HG03565 (cell line): ENCODE measurements around the gene PANK3.
"Not testable (repeated sequence)": the region's sequence is repeated elsewhere in the genome, so short reads cannot be mapped to it uniquely, and the experiment has no call there.

Source experiments
- ATAC-seq: cut with Tn5 transposase; IDR thresholded peaks from one replicate; pipeline ENCODE4 v1.9.1; 2021; ENCODE audit warnings: mild to moderate bottlenecking, moderate library complexity; ENCODE audit not compliant: unreplicated experiment

PANK3 gene

DNA sequence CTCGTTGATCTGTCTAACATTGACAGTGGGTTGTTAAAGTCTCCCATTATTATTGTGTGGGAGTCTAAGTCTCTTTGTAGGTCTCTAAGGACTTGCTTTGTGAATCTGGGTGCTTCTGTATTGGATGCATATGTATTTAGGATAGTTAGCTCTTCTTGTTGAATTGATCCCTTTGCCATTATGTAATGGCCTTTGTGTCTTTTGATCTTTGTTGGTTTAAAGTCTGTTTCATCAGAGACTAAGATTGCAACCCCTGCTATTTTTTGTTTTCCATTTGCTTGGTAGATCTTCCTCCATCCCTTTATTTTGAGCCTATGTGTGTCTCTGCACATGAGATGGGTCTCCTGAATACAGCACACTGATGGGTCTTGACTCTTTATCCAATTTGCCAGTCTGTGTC lies 17.0 kb upstream of the PANK3 start:
- ATAC-seq: not testable (repeated sequence)

DNA sequence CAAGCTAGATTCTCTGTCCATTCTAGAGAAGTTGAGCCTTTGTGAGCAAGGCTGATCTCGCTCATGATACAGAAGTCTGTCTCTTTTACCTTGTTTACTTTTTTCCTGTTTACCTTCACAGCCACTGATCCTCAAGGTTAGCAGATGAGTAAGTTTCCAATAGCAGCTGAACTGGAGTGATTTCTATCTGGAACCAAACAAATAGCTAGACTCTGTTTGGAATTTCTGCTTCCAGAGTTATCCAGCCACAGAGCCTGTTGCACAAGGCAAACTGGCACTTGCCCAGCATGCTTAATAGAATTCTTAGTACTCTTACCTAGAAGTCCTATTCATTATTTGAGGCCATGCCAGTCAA lies 12.8 kb upstream of the PANK3 start:
- ATAC-seq: no peak

DNA sequence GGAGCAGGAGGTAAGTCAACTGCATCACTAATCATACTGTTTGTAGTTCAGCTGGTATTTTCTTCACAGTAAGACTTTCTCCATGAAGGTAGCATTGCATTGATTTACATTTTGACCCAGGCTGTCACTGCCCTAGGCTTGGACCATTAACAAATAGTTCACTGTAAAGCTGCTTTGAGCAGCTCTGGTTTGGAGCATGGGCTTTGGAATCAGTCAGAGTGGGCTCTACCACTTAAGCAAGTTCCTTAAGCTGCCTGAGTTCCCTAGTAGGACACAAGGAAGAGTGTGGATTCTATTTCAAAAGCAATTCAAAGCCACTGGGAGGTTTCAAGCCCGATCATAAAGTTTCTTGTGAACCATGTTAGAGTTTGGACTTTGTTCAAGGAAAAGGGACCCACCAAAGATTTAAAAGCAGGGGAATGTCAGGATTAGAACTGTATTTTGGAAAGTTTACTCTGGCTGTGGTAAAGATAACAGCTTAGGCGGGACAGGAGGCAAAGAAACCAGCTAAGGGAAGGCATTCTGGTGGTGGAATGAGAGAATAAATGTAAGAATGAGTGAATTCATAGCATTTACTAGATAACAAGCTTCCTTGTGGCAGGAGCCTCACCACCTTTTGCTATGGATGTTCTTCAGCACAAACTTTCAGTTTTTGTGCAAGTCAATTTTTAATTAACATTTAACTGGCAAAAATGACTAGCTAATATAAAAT lies 12.3 kb upstream of the PANK3 start:
- ATAC-seq: no peak

DNA sequence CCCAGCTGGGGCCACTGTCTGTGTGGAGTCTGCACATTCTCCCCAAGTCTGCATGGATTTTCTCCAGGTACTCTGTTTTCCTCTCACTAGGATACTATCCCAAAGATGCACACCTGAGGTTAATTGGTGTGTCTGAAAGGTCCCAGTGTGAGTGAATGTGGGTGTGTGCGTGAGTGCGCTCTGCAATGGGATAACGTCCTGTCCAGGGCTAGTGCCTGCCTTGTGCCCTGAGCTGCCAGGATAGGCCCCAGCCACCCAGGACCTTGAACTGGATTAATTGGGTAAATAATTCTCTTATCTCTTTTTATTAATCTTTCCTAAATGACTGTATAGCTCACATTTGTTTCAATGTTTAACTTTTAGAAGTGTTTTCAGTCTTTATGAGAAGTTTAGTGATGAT lies 11.5 kb upstream of the PANK3 start:
- no peak for ATAC-seq

DNA sequence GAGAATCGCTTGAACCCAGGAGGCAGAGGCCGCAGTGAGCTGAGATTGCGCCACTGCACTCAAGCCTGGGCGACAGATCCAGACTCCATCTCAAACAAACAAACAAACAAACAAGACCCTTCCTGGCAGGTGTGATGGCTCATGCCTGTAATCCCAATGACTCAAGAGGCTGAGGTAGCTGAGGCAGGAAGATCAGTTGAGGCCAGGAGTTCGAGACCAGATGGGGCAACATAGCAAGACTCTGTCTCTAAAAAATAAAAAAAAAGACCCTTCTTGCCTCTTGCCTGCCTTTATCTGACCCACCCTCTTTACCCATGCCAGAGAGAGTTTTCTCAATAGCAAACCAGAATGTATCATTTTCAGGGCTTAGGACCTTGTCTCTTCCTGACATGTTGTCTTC lies 8.8 kb upstream of the PANK3 start:
- ATAC-seq: no peak

DNA sequence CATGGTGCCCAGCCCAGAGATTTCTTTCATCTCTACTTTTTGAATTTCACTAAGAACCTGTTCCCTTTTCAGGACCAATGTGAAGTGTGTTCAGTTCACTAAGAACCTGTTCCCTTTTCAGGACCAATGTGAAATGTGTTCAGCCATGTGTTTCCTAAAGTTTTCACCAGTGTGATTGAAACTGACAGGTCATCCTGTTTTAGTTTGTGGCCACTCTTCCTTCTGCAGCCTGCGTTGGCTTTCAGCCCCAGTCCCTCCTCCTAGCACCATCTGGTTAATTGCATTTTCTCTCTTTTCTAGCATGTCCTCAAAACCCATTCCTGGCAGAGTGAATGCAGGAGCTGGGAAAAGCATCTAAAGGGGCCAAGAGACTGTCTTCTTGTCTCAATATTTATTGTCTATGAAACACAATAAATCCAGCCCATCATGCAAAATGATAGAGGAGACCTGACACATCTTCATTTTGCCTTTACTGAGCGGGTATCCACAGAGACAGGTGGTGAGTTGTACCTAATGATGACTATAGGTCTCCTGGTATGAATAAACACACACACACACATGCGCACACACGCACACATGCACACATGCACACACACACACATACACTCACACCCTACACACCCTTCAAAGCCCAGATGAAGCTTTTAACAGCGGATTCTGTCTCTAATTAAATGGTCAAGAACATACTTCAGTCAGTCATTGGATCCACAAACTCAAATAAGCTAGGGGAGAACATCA lies 6.1 kb upstream of the PANK3 start:
- no peak for ATAC-seq

DNA sequence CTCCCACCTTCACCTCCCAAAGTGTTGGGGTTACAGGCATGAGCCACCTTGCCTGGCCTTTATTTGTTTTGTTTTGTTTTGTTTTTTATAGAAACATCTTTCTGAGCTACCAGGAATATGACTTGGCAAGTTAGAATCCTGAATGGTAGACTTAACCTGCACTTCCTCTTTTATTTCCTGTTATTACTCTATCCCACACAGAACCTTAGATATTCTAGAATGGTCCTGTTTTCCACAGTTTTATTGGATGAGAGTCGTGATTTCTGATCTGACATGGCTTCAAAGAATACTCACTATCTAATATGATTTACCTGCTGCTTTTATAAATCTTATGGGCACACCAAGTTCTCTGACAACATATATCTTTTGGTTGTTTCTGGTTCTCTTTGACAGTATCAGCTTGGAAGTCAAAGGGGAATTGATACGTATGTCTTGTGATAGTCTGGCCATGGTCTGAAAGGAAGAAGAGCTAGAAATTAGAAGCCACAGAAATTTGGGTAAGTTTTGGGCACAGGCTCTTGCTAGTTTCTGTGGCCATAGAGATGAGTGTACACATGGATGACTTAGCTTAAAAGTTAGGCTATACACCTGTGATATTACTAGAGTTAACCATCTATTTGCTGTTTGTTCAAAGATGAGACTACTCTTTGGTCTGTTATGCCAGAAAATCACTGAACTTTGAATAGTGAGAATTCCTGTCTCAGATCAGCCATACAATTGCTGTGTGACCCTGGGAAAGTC lies 4.7 kb upstream of the PANK3 start:
- ATAC-seq: peak; percentile 27

DNA sequence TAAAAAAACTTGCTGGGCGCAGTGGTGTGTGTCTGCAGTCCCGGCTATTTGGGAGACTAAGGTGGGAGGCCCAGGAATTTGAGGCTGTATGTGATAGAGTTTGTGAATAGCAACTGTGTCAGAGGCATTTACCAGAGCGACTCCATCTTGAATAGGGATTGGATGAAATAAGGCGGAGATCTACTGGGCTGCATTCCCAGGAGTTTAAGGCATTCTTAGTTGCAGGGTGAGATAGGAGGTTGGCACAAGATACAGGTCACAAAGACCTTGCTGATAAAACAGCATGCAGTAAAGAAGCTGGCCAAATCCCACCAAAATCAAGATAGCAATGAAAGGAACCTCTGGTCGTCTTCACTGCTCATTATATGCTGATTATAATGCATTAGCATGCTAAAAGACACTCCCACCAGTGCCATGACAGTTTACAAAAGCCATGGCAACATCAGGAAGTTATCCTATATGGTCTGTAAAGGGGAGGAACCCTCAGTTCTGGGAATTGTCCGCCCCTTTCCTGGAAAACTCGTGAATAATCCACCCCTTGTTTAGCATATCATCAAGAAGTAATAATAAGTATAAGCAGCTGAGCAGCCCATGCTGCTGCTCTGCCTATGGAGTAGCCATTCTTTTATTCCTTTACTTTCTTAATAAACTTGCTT lies 1.8 kb upstream of the PANK3 start:
- not testable (repeated sequence) for ATAC-seq

DNA sequence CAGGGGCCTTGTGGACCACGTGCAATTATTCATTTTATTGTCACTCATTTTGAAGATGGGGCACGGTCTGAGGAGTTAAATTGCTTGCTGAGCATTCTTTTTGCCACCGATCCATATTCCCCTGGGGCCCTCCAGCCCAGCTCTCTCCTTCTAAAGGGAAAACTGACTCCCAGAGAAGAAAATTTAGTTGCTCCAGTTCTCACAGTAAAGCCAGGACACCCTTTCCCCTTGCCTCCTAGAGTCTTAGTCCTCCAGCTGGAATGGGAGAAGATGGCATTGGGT lies 1.0 kb upstream of the PANK3 start:
- no peak for ATAC-seq

DNA sequence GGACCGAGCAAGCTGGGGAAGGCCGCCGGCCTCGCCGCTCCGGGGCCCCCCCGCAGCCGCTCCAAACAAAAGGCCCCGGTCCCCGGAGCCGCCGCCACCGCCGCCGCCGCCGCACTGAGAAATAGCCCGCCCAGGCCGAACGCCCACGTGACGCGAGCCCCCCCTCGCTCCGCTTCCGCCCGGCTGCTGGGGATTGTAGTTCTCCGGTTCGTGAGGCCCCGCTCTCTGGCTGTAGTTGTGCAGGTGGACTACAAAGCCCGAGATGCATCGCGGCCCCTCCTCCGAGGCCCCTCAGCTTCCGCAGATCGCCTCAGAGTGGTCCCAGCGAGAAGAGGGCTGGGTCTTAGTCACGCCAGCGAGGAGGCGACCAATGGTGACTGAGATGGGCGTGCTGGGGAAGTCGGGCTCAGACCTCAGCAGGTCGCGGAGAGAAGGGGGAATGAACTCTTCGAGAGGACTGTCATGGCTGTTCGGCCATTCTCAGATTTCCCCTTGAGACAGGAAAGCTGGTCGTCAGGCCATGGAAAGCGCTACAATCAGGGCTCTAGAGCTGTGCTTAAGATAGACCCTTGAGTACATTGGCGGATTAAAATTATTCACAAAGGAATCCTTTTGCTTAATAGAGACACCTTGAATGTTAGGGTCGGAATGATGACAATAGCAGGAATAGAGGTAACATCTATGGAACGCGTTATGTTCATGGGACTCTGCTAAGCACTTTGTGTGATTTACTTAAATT lies 489 bp upstream of the PANK3 start:
- peak; percentile 90 for ATAC-seq

DNA sequence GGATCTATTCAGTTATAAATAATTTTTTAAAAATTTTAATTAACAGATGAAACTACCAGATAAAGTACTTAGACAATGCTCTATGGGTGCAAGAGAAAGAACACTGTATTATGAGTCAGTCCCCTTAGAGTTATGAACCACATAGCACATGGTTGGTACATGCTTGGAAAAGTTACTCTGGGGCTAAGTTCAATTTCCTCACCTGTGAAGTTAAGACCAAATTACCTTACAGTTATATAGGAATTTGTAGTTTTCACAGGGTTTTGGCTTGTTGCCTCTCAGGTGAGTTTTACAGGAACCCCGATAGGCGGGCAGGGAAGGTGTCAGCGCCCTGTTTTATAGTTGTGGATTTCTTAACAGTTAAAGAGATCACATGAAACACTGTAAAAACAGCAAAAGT lies 1.2 kb downstream of the PANK3 start:
- ATAC-seq: no peak

DNA sequence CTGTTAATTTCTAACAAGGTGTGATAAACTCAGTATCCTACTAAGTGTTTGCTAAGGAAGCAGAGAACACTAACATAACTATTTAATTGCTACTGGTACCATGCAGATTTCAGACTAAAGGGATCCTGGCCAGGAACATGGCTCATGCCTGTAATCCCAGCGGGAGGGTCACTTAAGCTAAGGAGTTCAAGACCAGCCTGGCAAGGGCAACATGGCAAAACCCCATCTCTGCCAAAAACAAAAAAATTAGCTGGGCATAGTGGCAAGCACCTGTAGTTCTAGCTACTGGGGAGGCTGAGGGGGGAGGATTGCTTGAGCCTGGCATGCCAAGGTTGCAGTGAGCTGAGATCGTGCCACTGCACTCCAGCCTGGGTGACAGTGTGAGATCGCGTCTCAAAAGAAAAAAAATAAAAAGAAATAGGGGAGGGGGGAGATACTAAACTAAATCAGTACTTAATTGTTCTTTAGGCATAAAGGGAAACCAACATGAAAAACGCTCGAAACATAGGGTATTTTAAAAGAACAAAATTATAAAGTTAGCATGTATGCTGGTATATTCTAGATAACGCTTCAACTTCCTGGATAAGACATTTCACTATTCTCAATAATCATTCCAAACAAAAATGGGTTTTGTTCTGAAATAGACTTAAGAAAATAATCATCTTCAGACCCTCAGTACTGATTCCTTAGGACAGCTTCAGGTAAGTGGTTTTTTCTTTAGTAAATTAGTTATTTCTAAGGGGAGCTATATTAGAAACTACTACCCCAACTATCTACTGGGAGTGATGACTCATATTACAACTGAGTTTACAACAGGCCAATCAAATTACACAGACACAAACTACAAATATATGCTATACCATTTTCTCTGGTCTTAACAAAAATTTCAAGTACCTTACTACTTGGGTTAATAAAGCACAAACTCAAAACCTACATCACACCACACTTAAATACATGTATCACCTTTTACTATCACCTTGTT lies 3.5 kb downstream of the PANK3 start:
- no peak for ATAC-seq

DNA sequence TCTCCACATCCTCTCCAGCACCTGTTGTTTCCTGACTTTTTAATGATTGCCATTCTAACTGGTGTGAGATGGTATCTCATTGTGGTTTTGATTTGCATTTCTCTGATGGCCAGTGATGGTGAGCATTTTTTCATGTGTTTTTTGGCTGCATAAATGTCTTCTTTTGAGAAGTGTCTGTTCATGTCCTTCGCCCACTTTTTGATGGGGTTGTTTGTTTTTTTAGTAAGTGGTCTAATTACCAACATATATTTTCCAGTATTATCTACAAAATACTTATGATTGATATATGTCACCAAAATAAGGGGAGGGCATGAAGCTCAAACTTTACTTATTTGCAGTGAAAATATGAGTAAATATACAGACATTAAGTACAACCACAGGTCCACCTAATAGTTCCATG lies 5.0 kb downstream of the PANK3 start:
- ATAC-seq: not testable (repeated sequence)

DNA sequence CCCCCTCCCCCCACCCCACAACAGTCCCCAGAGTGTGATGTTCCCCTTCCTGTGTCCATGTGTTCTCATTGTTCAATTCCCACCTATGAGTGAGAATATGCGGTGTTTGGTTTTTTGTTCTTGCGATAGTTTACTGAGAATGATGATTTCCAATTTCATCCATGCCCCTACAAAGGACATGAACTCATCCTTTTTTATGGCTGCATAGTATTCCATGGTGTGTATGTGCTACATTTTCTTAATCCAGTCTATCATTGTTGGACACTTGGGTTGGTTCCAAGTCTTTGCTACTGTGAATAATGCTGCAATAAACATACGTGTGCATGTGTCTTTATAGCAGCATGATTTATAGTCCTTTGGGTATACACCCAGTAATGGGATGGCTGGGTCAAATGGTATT lies 5.5 kb downstream of the PANK3 start:
- ATAC-seq: not testable (repeated sequence)

DNA sequence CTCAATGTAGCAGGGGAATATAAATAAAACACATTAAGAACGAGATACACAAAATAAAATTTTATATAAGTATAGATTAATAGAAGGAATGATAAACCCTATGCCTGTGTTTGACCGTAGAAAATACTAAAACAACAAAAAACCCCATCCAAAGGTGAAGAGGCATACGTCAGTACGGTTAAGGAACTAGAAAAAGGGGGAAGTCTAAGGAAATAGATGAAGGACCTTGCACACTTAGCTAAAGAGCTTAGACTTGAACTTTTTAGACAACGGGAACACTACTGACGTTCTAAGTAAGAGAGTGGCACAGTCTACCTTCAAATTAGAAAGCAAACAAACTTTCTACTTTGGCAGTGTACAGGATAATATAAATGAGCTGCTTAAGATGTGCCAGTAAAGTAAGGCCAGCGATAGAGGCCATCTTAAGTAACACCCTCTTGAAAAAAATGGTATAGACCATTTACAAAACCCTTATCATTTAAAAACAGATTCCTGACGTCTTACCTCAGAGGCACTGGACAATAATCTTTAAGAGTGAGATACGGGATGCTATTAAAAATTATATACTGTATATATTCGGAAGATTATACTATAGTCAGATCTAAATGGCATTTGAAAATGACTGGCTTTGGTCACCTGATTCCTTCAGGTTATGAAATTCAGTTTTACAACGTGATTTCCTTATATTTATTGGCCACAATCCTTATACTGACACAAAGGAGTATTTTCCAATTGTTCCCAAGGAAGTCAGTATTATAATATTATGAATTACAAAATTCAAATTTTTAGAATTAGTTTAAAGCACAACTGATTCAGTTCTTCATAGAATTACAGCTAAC lies 8.5 kb downstream of the PANK3 start:
- no peak for ATAC-seq

DNA sequence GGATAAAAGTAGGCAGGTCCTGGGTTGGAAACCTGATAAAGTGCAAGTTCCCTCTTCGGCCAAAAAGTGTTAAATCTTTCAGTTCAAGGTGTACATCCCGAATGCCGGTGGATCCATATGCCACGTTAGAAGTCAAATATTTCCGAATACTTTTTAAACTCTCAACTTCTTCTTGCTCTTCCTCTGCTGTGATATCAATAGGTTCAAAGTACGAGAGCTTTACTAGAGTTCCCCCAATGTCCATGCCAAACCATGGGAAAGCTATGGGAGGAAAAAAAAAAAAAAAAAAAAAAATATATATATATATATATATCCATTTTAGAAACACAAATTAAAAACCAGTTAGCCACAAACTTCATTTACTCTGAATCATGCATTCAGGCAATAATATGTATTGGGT lies 10.4 kb downstream of the PANK3 start:
- no peak for ATAC-seq

DNA sequence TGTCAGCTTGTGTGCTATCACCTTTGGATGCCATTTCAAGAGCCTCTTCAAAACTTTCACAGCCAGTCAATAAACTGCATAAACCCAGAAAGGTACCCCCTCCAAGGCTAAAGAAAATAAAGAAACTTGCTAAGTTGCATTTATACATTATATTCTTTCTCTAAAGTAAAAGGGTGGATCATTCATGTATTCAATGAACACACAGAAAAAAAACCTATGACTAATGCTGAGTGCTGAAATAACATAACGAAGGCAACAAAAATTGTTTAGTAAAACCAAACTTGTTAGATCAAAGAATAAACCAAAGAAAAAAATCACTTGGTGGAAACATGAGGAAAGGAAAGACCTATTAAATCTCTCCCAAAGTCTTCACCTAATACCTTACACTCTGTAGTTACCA lies 15.2 kb downstream of the PANK3 start:
- no peak for ATAC-seq

DNA sequence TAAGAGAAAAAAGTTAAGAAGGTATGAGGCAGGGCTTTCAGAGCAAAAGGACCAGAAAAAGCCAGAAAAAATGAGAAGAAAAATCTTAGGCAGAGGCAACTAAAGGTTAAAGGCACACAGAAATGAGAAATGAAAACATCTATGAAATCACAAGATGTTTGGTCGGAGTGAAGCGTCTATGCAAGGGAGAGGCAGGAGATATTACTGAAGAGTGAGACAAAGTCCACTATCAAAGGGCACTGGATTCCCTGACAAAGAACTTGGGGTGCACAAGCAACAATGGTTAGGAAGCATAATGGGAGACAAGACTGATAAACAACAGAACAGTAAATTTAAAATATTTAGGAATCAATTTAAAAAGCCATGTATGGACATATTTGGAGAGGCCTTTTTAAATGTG lies 16.9 kb downstream of the PANK3 start:
- ATAC-seq: no peak

DNA sequence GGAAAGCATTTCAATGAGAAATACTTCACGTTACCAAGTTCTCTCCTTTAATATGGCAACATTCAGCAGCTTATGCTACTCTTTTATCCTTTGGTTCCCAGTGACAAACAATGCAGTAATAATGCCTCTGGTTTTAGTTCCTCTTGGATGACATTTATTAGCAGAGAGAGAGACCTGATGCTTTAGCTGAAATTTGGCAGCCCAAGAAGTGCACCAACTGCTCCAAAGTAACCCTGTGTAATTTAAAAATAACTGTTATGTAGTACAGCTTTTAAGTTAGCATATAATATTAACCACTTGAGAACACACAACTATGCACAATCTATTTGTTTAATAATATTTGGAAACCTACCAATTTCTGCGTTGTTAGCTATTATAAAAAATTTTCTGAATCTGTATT lies 21.8 kb downstream of the PANK3 start:
- ATAC-seq: no peak
